GM19023 (cell line): ENCODE data around the gene GRK1.
"Not testable (repeated sequence)": the region's sequence is repeated elsewhere in the genome, so short reads cannot be mapped to it uniquely, and the experiment has no call there.

Source experiments
- ATAC-seq: cut with Tn5 transposase; IDR thresholded peaks from one replicate; pipeline ENCODE4 v1.9.1; 2021; ENCODE audit warnings: mild to moderate bottlenecking, moderate library complexity; ENCODE audit not compliant: unreplicated experiment

Gene GRK1

DNA sequence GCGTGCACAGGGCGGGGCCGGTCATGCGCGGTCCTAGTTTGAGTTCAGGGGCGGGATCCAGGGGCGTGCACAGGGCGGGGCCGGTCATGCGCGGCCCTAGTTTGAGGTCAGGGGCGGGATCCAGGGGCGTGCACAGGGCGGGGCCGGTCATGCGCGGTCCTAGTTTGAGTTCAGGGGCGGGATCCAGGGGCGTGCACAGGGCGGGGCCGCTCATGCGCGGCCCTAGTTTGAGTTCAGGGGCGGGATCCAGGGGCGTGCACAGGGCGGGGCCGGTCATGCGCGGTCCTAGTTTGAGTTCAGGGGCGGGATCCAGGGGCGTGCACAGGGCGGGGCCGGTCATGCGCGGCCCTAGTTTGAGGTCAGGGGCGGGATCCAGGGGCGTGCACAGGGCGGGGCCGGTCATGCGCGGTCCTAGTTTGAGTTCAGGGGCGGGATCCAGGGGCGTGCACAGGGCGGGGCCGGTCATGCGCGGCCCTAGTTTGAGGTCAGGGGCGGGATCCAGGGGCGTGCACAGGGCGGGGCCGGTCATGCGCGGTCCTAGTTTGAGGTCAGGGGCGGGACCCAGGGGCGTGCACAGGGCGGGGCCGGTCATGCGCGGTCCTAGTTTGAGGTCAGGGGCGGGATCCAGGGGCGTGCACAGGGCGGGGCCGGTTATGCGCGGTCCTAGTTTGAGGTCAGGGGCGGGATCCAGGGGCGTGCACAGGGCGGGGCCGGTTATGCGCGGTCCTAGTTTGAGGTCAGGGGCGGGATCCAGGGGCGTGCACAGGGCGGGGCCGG is 58.5 kb downstream of the GRK1 start:
- ATAC-seq = not testable (repeated sequence)

DNA sequence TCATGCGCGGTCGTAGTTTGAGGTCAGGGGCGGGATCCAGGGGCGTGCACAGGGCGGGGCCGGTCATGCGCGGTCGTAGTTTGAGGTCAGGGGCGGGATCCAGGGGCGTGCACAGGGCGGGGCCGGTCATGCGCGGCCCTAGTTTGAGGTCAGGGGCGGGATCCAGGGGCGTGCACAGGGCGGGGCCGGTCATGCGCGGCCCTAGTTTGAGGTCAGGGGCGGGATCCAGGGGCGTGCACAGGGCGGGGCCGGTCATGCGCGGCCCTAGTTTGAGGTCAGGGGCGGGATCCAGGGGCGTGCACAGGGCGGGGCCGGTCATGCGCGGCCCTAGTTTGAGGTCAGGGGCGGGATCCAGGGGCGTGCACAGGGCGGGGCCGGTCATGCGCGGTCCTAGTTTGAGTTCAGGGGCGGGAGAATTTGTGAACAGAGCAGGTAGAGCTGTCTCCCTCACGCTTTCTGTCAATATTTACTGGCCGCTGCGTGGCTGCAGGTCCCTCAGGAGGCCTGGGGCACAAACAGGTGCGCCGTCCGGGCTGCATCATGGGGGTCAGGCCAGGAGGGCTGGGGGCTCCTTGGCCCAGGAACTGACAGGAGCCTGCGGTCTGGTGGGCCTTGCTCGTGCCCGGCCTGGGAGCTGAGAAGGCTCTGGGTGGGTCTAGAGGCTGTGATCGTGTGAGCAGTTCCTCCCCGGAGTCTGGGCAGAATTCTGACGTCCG is 59.2 kb downstream of the GRK1 start:
- ATAC-seq = not testable (repeated sequence)

DNA sequence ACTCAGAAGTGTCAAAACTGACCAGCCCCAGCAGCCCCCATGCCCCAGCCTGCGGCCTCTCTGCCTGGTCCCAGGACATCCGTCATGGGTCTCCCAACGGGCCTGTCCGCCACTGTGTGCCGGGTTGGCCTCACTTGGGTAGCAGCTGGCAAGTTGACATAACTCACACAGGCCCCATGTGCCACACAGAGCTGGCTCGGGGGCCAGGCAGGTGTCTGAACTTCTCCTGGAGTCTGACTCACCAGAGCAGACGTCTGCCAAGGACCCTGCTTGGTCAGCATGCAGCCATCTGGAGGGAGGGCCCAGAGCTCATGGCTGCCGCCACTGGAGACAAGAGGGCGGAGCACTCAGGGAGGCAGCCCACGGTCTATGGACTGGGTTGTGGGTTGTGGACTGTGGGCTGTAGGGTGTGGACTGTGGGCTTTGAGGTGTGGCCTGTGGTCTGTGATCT is 60.0 kb downstream of the GRK1 start:
- ATAC-seq = no peak

- no peak for ATAC-seq
Observed at GRCh38 chr13:113728571-113729054, 61.6 kb downstream of the GRK1 start.

- ATAC-seq = no peak
Observed at GRCh38 chr13:113729187-113730019, 62.4 kb downstream of the GRK1 start.

DNA sequence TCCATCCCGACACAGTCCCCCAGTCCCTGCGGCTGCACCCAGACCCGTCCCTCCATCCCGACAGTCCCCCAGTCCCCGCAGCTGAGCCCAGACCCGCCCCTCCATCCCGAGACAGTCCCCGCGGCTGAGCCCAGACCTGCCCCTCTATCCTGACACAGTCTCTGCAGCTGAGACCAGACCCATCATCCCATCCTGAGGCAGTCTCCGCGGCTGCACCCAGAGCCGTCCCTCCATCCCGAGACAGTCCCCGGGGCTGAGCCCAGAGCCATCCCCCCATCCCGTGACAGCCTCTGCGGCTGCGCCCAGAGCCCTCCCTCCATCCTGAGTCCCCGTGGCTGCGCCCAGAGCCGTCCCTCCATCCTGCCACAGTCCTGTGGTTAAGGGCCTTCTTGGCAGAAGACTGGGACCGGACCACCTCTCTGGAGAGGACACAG is 63.3 kb downstream of the GRK1 start:
- no peak for ATAC-seq

DNA sequence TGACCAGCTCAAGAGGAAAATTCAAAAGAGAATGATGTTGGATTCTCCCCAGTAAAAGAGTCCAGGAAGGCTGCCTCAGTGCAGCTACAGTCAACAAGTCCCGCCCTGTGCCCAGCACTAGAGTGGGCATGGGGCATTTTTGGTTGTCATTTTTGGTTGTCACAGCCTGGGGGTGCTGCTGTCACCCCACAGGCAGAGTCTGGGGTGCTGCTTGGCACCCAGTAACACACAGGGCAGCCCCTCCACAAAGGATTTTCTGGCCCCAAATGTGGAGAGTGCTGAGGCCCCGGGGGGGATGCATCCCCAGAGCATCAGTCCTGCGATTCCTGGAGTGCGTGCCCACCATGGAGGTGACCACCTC is 63.8 kb downstream of the GRK1 start:
- ATAC-seq = no peak

DNA sequence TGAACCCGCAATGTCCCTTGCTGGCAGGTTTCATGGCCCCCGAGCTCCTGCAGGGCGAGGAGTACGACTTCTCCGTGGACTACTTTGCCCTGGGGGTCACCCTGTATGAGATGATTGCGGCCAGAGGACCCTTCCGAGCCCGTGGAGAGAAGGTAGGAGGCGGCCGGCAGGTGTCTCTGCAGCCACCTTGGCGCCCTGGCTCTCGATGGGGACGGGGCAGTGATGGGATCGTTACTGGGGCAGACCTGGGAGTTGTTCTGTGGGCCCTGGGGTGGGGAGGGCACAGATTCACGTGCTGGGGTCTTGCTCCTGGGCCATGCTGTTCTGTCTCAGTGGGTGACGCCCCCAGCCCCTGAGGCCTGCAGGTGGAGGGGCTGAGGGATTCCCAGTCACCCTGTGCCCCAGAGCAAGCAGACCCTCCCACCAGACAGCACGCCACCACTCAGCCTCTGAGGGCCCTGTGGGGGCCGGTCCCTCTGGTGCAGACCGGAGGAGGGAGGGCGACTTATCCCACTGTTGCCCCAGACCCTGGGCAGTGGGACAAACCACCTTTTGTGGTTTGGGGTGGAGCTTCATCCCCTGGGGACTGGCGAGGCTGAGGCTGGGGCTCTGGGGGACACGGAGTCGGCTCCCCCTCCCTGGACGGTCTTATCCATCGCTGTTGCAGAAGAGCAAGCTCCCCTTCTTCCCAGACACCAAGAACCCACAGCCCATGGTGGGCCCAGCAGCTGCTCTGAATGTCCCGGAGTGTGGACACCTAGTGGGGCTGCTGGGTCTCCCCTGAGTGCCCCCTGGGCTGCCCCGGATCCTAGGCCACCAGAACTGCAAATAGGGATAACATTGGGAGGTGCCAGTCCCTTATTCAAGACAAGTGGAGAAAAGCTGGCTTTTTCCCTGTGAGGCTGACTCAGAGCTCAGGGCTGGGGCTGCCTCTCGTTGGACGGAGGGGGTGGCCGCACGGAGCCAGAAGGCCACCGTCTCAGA is 64.5 kb downstream of the GRK1 start:
- no peak for ATAC-seq

DNA sequence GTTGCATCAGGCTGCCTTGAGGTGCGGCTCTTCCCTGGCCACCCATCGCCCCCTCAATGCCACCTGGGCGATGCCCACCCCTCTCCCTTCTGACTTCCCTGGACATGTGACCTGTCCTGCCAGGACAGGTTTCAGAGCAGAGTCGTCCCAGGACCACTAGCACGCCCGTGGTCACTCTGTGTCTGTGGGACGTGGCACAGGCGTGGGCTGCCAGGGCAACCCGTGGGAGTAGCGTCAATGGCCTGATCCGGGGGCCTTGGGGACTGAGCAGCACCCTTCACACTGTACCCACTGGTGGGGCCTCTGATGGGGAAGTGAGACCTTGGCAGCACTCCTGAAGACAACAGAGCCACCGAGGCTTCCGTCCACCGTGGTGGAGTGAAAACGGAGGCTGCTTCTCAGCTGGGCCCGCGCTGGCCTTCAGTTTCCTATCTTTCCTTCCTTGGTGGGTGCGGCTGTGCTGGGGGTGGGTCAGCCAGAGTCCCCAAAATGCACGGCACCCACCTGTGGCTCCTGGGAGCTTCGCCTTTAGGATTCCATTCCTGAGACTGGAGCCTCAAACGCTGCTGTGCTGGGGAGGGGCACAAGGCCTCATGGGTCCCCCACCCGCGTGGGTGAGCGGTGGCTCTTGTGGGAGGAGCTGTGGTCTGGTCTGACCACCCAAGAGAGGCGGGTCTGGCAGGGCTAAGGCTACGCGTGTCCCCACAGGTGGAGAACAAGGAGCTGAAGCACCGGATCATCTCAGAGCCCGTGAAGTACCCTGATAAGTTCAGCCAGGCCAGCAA is 65.3 kb downstream of the GRK1 start:
- no peak for ATAC-seq

- ATAC-seq = no peak
Observed at GRCh38 chr13:113732961-113733950, 66.2 kb downstream of the GRK1 start.

- ATAC-seq = no peak
Observed at GRCh38 chr13:113734099-113734825, 67.2 kb downstream of the GRK1 start.

DNA sequence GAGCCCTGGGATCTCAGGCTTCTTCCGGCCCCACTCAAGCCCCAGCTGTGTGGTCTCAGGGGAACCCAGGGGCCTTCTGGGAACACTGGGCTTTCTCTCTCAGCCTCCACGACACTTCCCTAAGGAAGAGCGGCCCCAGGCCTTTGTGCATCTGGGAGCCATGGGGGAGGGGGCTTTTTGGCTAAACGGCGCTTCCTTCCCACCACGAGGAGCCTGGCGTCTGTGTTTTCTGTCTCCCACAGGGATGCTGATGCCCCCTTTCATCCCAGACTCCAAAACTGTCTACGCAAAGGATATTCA is 67.8 kb downstream of the GRK1 start:
- ATAC-seq = no peak

GRCh38 chr13:113735194-113735593 is 68.2 kb downstream of the GRK1 start:
- no peak for ATAC-seq

GRCh38 chr13:113735750-113736149 is 68.7 kb downstream of the GRK1 start:
- no peak for ATAC-seq

DNA sequence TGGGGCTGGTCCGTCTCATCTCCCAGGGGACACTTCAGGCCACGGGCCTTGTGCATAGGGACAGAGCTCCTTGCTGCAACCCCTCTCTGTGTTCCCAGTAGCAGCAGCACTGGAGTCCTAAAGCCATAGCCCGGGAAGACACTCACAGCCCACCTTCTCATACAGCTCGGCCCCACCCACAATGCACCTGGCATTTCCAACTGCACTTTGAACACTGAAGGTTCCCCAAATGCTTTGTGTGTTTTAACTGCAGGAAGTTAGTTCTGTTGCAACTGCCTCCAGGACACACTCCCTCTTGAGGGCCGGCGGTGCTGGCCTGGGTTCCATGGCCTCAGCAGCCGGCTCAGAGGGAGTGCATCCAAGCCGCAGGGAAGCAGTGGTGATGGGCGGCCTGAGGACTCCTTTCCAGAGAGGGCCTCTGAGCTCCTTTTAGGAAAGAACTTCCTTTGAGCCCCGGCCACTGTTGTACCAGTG is 69.3 kb downstream of the GRK1 start:
- ATAC-seq = no peak

- ATAC-seq = no peak
Observed at GRCh38 chr13:113737803-113738202, 70.8 kb downstream of the GRK1 start.

DNA sequence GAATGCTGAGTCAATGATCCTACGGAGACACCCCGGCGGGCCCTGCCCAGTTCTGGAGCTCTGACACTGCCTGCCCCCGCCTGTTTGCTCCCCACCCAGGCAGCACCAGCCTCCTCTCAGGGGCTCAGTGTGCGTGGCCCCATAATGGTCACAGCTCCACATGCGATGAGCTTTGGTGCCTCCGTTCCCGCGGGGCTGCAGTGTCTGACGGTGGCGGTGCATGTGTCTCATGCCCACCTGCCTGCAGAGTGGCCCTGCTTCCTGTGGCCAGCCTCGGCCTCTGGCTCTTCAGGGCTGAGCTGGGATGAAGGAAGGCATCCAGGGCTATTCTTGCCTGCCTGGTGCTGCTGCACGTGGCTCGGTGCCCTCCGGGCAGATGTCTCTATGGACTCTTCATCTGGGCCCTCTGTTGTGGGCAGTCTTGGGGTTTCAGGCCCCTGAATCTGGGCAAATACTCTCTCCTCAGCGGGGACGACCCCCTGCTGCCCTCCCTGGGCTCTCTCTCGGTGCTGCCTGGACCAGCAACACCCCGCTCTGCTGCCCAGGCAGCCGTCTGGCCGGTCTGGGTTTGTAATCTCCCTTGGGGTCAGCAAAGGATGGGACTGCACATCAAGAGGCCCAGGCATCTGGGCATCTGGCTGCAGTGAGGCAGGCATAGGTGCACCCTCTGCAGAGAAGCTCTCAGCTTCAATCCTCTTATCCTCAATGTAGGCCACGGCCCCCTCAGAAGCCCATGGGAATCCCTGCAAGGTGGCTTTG is 72.7 kb downstream of the GRK1 start:
- ATAC-seq = no peak
